ENCODE data around the gene OTOP2.

GRCh38 chr17:74920306-74920620 lies 3.8 kb upstream of the OTOP2 start:
- TF ChIP-seq CTCF (IDR thresholded peaks at IDR 0.05; ENCODE audit: insufficient read depth, low read depth, low read length) (no peak), EZH2 (IDR thresholded peaks at IDR 0.05; ENCODE audit: insufficient read depth, low read length) (no peak)
